Measurements from ENCODE around the gene ZHX3.

Gene ZHX3

DNA sequence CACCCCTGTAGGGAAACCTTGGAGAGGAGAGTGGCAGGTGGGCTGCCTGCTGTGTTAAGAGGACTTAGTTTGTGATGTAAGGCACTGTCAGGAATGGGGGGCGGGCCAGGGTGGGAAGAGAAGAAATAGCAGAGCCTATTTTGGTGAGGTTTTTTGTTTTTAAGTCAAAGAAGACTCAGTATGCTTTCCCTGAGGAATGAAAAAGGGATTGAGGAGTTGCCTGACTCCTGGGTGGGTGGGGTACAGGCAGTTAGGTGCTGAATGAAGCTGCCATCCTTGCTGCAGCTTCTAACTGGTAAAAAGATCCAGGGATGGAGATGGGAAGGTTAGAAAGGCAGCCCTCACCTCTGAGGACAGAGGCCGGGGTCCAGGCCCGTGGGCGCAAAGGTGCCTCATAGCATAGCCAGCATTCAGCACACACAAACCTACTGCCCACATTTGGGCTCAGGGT is 142.3 kb downstream of the ZHX3 start:
- no peak for DNase-seq

DNA sequence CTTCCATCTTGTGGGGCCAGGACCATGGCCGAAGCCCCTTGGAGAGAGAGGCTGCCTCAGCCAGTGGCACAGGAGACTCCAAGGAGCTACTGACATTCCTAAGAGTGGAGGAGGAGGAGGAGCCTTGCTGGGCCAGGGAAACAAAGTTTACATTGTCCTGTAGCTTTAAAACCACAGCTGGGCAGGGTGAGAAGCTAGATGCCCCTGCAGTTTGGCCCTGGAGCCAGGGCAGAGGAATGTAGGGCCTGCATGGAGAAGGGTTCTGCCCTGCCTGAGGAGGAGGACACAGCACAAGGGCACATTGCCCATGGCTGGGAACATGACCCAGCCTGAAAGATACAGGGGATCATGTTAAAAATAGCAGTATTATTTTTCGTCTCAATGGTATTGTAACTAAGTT is 142.7 kb downstream of the ZHX3 start:
- DNase-seq = no peak

DNA sequence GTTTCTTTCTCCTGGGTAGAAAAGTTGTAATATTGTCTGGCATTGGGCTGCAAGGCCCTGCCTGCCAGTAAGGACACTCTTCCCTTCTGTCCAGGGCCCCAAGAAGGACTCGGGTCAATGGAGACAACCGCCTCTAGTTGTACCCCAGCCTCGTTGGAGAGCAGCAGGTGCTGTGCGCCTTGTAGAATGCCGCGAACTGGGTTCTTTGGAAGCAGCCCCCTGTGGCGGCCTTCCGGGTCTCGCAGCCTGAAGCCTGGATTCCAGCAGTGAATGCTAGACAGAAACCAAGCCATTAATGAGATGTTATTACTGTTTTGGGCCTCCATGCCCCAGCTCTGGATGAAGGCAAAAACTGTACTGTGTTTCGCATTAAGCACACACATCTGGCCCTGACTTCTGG is 143.2 kb downstream of the ZHX3 start:
- no peak for DNase-seq

DNA sequence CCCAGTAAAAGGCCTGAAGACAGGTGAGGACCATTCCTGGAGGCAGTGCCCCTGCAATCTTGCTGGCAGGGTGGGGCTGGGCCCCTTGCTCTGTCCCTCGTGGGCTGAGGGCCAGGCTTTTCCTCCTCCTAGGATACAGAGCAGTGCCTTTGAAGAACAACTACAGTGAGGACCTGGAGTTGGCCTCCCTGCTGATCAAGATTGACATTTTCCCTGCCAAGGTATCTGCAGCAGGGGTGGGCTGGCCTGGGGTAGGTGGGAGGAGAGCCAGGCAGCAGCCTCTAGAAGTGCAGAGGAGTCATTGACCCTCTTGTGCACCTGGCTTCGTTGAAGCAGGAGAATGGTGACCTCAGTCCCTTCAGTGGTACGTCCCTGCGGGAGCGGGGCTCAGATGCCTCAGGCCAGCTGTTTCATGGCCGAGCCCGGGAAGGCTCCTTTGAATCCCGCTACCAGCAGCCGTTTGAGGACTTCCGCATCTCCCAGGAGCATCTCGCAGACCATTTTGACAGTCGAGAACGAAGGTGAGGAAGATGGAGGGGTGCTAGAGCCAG is 143.7 kb downstream of the ZHX3 start:
- no peak for DNase-seq

DNA sequence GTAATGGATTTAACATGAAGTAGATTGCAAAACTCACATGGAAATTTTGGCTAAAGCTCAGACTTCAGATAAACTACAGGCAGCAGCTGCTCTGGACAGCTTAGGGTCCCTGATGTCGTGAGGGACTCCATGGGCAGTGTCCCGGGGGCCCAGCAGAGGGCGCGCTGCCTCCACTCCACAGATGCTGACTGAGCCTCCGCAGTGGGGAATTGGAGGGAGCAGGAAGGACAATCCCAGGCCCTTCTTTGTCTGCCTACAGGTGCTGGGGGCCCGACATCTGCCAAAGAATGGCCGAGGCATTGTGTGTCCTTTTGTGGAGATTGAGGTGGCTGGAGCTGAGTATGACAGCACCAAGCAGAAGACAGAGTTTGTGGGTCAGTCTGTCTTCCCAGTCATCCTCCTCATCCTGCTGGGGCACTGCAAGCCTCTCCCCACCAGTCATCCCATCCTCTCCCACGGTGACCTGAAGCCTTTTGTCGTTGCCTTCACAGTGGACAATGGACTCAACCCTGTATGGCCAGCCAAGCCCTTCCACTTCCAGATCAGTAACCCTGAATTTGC is 144.3 kb downstream of the ZHX3 start:
- DNase-seq = peak in 49 of 51 donors; percentile 23 to 94 (median 77)

DNA sequence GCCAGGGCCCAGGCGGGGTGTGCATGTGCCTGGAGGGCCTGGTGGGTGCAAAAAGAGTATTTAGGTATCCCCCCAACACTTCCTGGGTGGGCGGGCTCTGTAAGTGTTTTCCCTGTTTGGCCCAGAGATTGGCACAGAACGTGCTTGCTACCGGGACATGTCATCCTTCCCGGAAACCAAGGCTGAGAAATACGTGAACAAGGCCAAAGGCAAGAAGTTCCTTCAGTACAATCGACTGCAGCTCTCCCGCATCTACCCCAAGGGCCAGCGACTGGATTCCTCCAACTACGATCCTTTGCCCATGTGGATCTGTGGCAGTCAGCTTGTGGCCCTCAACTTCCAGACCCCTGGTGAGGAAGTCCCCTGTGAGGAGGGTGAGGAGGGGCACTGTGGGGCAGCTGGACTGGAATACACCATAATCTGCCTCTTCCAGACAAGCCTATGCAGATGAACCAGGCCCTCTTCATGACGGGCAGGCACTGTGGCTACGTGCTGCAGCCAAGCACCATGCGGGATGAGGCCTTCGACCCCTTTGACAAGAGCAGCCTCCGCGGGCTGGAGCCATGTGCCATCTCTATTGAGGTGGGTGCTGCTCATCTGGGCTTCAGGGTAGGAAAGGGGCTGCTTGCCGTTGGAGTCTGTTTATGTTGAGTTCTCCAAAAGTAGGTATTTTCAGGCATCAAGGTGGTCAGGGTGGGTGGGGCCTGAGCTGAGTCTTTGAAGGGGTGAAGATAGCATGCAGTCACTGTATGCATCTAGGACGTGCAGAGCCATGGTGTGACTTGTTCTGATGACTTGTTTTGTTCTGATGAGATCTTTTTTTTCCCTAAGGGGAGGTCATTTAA is 145.0 kb downstream of the ZHX3 start:
- DNase-seq = no peak

DNA sequence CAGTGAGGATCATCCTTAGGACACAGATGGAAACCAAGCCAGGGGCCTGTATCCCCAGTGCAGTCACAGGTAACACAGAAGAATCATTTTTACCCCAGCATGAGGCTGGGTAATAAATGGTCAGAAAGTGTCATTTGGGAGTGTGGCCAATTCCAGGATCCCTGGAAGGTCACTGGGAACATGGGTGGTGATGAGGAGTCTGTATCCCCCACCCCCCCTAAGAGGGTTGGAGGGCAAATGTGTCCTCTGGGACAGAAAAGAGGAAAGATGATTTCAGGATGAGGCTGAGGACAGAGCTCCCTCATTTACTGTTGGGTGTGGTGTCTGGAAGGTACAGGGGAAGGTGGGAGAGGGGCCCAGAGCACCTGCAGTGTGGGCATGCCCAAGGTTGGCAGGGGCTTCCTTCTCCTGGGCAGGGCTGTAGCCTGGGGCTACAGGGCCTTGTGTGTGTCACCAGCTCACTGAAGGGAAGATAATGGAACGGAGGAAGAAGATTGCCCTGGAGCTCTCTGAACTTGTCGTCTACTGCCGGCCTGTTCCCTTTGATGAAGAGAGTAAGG is 145.7 kb downstream of the ZHX3 start:
- no peak for DNase-seq

DNA sequence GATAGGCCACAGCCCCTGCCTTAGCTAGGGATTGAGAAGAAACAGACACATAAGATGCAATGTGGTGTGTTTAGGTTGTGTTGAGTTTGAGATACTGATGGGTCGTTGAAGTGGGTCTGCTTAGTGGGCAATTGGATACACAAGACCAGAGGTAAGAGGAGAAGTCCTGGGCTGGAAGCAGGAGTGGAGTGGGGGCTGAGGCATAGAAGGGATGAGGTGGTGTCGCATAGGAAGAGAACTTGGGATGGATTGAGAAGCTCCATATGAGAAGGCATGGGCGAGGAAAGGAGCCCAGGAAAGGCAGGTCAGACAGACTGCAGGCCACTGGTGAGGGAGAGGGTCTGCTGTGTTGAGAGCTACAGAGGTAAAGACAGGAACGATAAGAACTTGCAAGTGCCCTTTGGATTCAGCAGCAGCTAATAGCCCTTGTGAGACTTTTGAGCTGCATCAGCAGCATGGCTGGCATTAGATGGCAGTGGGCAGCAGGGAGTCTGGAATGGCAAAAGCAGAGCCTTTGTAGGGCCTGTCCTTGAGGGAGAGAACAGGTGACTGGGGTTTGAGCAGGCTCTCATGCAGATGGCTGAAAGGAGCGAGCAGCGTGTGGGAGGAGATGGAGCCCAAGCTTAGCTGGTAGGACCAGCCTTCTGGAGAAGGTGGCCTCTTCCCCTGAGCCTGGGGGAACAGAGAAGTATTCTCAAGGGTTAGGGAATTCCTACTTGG is 147.0 kb downstream of the ZHX3 start:
- no peak for DNase-seq

DNA sequence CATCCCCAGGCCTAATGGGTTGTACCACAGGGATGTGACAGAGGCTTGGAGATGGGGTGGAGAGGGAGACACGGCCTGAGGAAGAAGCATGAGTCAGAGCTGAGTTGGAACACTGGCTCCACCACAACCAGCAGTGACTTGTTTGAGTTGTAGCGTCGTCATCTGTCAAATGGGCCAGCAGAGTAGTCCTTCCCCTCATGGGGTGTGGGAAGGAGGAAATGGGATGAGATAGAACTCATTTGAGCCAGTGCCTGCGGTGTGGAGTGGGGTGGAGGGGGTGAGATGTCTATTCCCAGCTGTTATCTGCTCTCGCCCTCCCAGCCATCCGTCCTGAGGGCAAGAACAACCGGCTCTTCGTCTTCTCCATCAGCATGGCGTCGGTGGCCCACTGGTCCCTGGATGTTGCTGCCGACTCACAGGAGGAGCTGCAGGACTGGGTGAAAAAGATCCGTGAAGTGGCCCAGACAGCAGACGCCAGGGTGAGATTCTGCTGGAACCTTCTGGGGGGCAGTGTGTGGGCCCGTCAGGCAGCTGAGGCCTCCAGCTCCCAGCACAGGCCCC is 147.7 kb downstream of the ZHX3 start:
- DNase-seq = no peak

DNA sequence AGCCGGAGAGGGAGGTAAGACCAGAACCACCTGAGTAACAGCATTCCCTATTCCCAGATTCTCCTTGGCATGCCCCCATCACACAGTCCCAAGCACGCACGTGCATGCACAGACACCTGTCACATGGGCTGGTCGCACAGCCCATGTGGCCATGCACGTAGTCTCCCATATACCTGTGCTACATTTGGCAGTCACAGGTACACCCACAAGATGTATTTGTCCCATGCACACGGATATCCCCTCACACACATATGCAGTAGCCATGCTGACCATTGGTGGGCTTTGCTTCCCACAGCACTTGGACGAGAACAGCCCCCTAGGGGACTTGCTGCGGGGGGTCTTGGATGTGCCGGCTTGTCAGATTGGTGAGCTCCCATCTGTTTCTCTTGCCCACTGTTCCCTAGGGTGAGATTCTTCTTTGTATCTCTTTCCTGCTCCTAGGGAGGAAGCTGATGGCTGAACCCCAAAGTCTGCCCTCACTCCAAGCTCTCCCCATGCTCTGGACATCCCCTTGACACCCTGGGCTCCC is 148.3 kb downstream of the ZHX3 start:
- DNase-seq = no peak

DNA sequence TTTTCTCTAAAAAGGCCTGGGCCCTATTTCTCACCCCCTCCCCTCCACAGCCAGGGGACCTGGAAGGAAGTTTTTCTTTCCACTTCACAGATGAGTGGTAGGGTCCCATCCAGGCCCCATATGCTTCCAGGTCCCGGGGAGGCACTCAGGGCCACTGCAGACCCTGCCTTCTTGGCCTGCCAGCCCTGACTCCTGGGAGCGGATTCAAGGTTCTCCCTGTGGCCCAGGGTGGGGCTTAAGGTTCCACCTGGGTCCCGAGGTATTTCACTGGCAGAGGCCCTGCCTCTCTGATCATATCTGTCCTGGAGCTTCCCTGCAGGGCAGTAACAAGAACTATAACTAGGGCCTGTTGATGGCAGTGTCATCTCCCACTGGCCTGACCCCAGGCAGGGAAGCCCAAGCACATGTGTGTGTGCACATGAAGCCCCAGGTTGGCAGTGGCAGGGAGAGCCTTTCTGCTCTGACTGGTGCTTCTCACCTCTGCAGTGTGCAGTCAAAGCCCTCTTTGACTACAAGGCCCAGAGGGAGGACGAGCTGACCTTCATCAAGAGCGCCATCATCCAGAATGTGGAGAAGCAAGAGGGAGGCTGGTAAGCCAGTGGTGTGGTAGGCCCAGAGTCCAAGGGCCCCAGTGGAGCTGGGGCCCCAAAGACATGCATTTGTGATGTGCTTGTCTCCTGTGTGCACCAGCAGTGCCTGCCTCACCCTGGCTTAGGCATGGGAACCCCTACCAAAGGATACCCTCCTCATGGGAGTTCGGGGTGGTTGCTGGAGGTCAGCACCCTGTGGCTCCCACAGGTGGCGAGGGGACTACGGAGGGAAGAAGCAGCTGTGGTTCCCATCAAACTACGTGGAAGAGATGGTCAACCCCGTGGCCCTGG is 149.0 kb downstream of the ZHX3 start:
- no peak for DNase-seq

DNA sequence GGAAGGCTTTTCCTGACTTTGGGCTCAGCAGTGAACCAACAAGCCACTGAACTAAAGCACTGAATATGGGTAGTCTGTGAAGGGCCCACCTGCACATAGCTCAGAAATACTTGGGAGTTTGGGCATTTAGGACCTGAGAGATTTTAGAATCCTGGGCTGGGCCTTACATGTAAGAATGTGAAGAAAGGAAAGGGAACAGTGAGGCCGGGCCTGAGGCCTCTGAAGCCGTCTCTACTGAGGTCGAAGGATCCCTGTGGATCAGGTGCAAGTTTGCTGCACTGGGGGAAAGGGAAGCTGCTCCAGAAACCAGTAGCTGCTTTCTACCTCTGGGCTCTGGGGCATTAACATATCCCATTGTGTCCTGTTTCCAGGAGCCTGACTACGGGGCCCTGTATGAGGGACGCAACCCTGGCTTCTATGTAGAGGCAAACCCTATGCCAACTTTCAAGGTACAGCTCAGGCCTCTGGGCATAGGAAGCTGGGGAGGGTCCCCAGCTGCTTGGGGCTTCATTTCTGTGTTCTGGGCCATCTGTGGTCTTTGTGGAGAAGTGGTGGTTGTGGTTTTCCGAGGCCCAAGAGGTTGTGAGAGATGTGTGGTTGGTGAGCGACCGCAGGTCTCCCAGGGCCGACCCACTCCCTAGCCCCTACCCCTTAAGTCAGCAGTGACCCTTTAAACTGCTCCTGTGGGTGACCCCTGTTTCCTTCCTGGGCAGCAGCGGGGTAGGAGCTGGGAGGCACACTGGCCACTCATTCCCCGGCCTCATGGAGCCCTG is 149.9 kb downstream of the ZHX3 start:
- no peak for DNase-seq

DNA sequence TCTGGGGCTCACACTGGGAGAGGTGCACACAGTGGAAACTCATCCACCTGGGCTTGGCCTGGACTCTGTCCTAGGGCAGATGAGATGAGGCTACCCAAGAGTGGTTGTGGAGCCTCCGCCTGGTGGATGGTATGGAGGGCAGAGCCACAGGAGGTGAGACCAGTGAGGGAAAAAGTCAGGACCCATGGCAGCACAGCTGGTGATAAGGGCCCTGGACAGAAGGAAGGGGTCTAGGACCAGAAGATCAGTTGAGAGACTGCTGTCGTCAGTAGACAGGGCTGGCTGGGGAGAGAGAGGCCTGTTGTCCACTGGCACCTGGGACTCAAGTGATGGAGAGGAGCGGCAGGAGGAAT is 150.4 kb downstream of the ZHX3 start:
- no peak for DNase-seq

DNA sequence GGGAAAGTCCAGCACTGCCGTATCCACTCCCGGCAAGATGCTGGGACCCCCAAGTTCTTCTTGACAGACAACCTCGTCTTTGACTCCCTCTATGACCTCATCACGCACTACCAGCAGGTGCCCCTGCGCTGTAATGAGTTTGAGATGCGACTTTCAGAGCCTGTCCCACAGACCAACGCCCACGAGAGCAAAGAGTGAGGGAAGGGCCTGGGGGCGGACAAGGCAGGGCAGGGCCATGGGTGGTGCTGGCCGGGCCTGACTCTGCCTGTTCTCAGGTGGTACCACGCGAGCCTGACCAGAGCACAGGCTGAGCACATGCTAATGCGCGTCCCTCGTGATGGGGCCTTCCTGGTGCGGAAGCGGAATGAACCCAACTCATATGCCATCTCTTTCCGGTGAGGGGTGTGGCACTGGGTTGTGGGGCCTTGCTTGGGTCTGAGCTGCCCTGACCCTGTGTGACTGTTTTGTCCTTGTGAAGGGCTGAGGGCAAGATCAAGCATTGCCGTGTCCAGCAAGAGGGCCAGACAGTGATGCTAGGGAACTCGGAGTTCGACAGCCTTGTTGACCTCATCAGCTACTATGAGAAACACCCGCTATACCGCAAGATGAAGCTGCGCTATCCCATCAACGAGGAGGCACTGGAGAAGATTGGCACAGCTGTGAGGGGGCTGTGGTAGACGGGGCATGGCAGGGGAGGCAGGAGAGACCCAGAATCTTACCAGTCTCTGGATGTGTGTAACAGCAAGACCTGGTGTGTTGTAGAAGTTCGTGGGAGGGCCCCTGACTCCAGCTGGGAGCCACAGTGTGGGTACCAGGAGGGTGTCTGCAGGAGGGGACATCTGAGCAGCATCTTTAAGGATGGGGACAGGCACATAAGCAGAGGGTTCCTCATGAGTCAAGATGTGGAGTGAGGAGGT is 151.1 kb downstream of the ZHX3 start:
- DNase-seq = no peak

DNA sequence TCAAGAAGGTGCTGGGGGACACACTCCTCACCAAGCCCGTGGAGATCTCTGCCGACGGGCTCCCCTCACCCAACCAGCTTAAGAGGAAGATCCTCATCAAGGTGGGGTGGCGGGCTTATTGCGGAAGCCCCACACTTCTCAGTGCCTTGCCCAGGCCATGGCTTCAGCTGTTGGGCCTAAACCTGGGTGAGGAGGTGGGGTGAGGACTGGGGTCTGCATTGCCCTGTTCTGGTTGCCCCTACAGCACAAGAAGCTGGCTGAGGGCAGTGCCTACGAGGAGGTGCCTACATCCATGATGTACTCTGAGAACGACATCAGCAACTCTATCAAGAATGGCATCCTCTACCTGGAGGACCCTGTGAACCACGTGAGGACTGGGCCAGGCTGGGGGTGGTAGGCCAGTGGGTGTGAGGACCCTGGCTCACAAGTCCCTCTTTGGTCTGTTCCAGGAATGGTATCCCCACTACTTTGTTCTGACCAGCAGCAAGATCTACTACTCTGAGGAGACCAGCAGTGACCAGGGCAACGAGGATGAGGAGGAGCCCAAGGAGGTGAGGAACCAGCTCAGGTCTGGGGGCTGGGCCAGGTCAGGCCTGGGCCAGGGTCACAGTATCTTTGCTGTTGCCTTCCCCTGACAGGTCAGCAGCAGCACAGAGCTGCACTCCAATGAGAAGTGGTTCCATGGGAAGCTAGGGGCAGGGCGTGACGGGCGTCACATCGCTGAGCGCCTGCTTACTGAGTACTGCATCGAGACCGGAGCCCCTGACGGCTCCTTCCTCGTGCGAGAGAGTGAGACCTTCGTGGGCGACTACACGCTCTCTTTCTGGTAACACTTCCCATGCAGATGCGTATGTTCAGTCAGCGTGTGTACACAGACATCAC is 152.3 kb downstream of the ZHX3 start:
- DNase-seq = no peak

DNA sequence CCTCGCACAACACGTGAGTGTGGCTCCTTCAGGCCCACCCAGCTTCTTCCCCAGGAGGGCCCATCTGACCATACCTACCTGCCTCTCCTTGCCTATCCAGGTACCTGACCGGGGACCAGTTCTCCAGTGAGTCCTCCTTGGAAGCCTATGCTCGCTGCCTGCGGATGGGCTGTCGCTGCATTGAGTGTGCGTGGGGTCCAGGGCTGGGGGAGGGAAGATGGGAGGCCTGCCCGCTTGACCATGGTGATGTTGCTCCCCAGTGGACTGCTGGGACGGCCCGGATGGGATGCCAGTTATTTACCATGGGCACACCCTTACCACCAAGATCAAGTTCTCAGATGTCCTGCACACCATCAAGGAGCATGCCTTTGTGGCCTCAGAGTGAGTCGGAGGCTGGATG is 153.7 kb downstream of the ZHX3 start:
- DNase-seq = no peak

DNA sequence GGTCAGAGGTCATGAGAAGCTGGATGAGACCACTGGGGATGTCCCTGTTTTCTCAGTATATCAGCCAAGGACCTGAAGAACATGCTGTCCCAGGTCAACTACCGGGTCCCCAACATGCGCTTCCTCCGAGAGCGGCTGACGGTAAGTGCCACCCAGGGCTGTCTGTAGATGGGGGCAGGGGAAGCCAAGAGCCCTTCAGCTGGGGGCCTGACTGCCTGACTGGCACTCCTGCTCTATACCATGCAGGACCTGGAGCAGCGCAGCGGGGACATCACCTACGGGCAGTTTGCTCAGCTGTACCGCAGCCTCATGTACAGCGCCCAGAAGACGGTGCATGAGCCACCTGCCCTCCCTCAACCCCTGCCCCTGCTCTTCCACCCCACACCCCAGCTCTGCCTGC is 155.1 kb downstream of the ZHX3 start:
- DNase-seq = no peak

All from hypothalamus (tissue), 51 donors.